ENCODE measurements around the gene SLC24A3. TPM values are rescaled to one million over a fixed set of nuclear protein-coding genes. Genes with fewer than 3 reads are reported as not detected.

Gene SLC24A3
- total and polyA plus RNA-seq, 2 experiments from 2014 or later: 0.81 to 2.5 TPM

GRCh38 chr20:19396460-19397081 is 184.1 kb downstream of the SLC24A3 start:
- no peak overlapping the region for H3K27ac Mint-ChIP-seq
- DNase-seq (ENCODE audit: low spot score): no peak
- no peaks in the 10 kb centered on the region for H3K27me3 Mint-ChIP-seq (ENCODE audit: insufficient read depth, low read depth, poor library complexity)

More at GRCh38 chr20:19396460-19397081, 184.1 kb downstream of the SLC24A3 start:
- Histone ChIP-seq H3F3A (replicated peaks; ENCODE audit: low read depth) (no peaks in the 10 kb centered on the region), H3K4me1 (ENCODE audit: insufficient read depth) (no peaks in the 10 kb centered on the region; the same call in 1 of the 2 replicates), H3K36me3 (ENCODE audit: insufficient read depth) (peaks cover 4% of the 10 kb centered on the region; the same call in 1 of the 2 replicates), H3K9me2 (ENCODE audit: insufficient read depth) (peaks cover 4% of the 10 kb centered on the region; the same call in 1 of the 2 replicates), H3K27me3 (ENCODE audit: insufficient read depth) (no peaks in the 10 kb centered on the region), H3K4me3 (no peak overlapping the region), H4K20me1 (replicated peaks; ENCODE audit: insufficient read depth) (no peaks in the 10 kb centered on the region), H3K4me2 (no peak overlapping the region), H3K27ac (ENCODE audit: low read depth) (no peak overlapping the region), H2AFZ (no peak overlapping the region), H3K79me2 (replicated peaks; ENCODE audit: insufficient read depth) (no peaks in the 10 kb centered on the region)
- peaks cover 6% of the 10 kb centered on the region; the same call in 2 of the 3 replicates for H3K4me1 Mint-ChIP-seq
- no peak overlapping the region for H3K4me3 Mint-ChIP-seq
- TF ChIP-seq, protein P1, sequence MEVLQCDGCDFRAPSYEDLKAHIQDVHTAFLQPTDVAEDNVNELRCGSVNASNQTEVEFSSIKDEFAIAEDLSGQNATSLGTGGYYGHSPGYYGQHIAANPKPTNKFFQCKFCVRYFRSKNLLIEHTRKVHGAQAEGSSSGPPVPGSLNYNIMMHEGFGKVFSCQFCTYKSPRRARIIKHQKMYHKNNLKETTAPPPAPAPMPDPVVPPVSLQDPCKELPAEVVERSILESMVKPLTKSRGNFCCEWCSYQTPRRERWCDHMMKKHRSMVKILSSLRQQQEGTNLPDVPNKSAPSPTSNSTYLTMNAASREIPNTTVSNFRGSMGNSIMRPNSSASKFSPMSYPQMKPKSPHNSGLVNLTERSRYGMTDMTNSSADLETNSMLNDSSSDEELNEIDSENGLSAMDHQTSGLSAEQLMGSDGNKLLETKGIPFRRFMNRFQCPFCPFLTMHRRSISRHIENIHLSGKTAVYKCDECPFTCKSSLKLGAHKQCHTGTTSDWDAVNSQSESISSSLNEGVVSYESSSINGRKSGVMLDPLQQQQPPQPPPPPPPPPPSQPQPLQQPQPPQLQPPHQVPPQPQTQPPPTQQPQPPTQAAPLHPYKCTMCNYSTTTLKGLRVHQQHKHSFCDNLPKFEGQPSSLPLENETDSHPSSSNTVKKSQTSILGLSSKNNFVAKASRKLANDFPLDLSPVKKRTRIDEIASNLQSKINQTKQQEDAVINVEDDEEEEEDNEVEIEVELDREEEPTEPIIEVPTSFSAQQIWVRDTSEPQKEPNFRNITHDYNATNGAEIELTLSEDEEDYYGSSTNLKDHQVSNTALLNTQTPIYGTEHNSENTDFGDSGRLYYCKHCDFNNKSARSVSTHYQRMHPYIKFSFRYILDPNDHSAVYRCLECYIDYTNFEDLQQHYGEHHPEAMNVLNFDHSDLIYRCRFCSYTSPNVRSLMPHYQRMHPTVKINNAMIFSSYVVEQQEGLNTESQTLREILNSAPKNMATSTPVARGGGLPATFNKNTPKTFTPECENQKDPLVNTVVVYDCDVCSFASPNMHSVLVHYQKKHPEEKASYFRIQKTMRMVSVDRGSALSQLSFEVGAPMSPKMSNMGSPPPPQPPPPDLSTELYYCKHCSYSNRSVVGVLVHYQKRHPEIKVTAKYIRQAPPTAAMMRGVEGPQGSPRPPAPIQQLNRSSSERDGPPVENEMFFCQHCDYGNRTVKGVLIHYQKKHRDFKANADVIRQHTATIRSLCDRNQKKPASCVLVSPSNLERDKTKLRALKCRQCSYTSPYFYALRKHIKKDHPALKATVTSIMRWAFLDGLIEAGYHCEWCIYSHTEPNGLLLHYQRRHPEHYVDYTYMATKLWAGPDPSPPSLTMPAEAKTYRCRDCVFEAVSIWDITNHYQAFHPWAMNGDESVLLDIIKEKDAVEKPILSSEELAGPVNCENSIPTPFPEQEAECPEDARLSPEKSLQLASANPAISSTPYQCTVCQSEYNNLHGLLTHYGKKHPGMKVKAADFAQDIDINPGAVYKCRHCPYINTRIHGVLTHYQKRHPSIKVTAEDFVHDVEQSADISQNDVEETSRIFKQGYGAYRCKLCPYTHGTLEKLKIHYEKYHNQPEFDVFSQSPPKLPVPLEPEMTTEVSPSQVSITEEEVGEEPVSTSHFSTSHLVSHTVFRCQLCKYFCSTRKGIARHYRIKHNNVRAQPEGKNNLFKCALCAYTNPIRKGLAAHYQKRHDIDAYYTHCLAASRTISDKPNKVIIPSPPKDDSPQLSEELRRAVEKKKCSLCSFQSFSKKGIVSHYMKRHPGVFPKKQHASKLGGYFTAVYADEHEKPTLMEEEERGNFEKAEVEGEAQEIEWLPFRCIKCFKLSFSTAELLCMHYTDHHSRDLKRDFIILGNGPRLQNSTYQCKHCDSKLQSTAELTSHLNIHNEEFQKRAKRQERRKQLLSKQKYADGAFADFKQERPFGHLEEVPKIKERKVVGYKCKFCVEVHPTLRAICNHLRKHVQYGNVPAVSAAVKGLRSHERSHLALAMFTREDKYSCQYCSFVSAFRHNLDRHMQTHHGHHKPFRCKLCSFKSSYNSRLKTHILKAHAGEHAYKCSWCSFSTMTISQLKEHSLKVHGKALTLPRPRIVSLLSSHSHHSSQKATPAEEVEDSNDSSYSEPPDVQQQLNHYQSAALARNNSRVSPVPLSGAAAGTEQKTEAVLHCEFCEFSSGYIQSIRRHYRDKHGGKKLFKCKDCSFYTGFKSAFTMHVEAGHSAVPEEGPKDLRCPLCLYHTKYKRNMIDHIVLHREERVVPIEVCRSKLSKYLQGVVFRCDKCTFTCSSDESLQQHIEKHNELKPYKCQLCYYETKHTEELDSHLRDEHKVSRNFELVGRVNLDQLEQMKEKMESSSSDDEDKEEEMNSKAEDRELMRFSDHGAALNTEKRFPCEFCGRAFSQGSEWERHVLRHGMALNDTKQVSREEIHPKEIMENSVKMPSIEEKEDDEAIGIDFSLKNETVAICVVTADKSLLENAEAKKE (CRISPR knock-in tag; IDR thresholded peaks at IDR 0.05): no peak
- TF ChIP-seq EZH2 (IDR thresholded peaks at IDR 0.05; ENCODE audit: low read depth, unreplicated experiment) (no peak), EZH2phosphoT487 (IDR thresholded peaks at IDR 0.05; ENCODE audit: unreplicated experiment) (no peak), ETS1 (IDR thresholded peaks at IDR 0.05) (no peak), CTCF (conservative IDR thresholded peaks at IDR 0.05; ENCODE audit: low read depth in 2 of 2) (no peak), CREB1 (CRISPR knock-in tag; IDR thresholded peaks at IDR 0.05; ENCODE audit: low read depth) (no peak), ZNF114 (CRISPR knock-in tag; IDR thresholded peaks at IDR 0.05) (no peak), JUNB (IDR thresholded peaks at IDR 0.05; ENCODE audit: unreplicated experiment) (no peak), STAT1 (IDR thresholded peaks at IDR 0.05; ENCODE audit: unreplicated experiment) (no peak), ZNF331 (CRISPR knock-in tag; IDR thresholded peaks at IDR 0.05; ENCODE audit: low read depth) (no peak), POLR2AphosphoS5 (IDR thresholded peaks at IDR 0.05; ENCODE audit: low read depth) (no peak), REST (IDR thresholded peaks at IDR 0.05; ENCODE audit: unreplicated experiment) (no peak), NANOG (IDR thresholded peaks at IDR 0.05; ENCODE audit: borderline replicate concordance) (no peak)
- peaks cover 19% of the 10 kb centered on the region for H3K9me3 Mint-ChIP-seq
- ATAC-seq: no peak
- H3K36me3 Mint-ChIP-seq (ENCODE audit: low read depth): peaks cover 17% of the 10 kb centered on the region
